Peyer's patch (tissue), 4 donors: ENCODE measurements around the gene DAAM1.

Source experiments
- CTCF ChIP-seq, 6 experiments: fragments of 450-650 bp in 4 of 6; fragments of 200-600 bp in 2 of 6; sonication (generic) in 1 of 6; IDR thresholded peaks; one replicate each; pipeline ENCODE4 v1.5.1; 2017 to 2019; ENCODE audit warnings: antibody characterized with exemption in 6 of 6, mild to moderate bottlenecking in 3 of 6, moderate library complexity in 1 of 6
- POLR2A ChIP-seq, 2 donors: fragments of 450-650 bp; IDR thresholded peaks; one replicate each; pipeline ENCODE4 v1.5.1; 2017; ENCODE audit warnings: antibody characterized with exemption in 2 of 2, mild to moderate bottlenecking in 2 of 2, moderate library complexity in 2 of 2

DNA sequence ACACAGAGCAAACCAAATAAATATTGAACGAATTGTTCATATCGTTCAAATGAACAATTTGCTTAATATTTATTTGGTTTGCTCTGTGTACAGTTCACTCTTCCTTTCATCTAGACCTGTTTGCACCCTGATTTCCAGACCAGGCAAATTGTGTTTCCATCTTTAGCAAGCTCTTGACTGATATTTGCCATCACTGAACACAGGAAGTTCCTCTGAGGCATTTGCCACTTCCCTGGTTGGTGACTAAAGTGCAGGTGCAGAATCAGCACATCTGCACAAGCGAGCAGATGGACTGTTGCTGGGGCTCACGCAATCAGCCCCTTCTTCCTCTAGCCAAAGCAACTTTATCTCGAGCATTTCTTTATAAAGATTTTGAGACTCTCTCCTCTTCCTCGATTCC is 112.9 kb downstream of the DAAM1 start:
- no peak for TF ChIP-seq CTCF (IDR thresholded peaks at IDR 0.05)
- TF ChIP-seq POLR2A (IDR thresholded peaks at IDR 0.05): no peak
